NCI-H2196 treated with DMSO at 0.1 percent for 48 hours (cell line): Measurements from ENCODE around the gene DLG1.

Experiments used
- DNase-seq: peaks from one replicate; lab custom pipeline; 2025; ENCODE audit not compliant: unreplicated experiment; lab: John Stamatoyannopoulos, UW

DLG1 gene

DNA sequence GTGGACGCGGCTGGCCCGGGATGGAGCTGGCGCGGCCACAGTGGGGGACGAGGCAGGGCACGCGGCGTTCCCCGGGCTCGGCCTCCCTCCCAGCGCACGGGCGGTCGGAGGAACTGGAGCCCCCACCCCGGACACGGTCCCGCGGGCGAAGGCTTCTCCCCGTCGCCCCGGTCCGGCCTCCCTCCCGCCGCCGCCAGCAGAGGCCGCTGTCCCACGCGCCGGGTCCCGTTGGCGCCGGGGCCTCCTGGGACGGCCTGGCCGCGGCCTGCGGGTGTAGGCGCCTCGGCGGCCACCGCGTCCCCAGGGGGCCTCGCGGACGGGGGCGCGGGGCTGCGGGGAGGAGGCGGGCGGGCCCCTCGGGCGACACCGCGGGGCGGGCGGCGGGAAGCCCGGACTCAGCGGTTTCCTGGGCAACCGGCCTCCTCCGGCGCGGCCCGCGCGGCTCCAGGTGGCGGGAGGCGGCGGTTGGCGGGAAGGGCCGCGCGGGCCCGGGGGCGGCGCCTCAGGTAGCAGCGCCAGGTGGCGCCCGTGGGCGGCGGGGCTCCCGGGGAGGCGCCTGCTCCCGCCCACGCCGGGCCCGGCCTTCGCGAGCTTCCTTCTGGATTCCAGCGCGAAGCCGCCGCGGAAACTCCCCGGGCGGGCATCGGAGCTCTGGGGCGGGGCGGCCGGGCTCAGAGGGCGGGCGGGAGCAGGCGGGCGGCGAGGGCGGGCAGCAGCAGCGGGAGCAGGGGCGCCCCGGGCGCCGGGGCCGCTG is 295.5 kb downstream of the DLG1 start:
- DNase-seq, result peak; percentile 93

GRCh38 chr3:197001972-197002700 is 296.3 kb downstream of the DLG1 start:
- DNase-seq, result no peak

DNA sequence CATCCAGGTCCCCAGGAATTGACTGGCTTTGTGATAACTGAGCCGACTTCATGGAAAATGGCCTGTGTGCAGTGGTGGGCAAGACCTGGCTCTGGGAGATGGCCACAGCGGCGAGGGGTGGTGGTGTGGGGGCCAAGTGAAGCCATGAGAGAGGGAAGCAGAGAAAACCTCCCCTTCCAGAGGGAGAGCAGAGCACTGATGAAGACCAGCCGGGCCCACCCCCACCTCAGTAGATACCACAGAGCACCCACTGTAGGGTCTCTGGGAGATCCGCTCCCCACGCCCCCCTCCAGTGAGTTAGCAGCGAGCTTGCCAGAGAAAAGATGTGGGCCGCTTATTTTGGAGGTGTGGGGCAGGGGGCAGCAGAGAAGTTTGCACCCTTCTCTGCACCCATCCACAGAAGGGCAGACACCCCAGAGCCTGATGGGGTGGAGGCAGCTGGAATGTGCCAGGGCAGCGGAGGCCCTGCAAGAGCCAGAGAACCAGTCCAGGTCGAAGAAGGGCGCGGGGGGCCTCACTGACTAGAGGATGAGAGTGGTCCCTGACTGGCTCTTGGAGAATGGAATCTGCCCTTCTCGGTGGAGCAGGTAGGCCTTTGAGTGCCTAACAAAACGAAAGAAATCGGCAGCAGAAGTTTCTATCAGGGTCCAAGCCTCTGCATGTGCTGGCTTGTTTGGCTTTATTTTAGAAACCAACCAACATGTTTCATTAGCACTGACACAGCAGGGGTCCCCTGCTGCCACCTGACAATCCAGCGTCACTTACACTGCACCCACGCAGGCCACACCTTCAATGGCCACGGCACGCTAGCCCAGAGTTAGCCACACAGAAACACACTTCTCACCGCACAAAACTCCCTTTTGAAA is 297.1 kb downstream of the DLG1 start:
- no peak for DNase-seq

GRCh38 chr3:197000211-197000610 is 298.2 kb downstream of the DLG1 start:
- no peak for DNase-seq

- DNase-seq, result no peak
These were observed 299.2 kb downstream of the DLG1 start for GRCh38 chr3:196998966-196999760.

DNA sequence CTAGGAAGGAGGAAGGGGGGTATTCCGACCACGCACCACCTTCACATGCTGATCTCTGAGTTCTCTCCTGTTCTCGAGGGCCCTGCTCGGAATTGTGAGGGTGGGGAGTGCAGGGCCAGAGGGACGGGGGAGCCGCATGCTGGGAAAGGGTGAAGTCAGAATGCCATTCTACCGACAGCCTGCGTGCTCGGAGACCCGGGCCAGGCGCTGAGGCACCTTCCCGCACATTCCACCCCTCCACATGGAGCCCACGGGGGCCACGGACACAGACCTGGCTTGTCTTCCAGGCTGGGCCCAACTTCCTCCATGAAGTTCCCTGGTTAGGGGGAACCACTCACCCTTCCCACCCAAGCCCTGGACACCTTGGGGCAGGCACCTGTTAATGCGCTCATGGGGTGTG is 301.1 kb downstream of the DLG1 start:
- DNase-seq, result no peak

GRCh38 chr3:196996454-196997265 is 301.8 kb downstream of the DLG1 start:
- peak; percentile 96 for DNase-seq

DNA sequence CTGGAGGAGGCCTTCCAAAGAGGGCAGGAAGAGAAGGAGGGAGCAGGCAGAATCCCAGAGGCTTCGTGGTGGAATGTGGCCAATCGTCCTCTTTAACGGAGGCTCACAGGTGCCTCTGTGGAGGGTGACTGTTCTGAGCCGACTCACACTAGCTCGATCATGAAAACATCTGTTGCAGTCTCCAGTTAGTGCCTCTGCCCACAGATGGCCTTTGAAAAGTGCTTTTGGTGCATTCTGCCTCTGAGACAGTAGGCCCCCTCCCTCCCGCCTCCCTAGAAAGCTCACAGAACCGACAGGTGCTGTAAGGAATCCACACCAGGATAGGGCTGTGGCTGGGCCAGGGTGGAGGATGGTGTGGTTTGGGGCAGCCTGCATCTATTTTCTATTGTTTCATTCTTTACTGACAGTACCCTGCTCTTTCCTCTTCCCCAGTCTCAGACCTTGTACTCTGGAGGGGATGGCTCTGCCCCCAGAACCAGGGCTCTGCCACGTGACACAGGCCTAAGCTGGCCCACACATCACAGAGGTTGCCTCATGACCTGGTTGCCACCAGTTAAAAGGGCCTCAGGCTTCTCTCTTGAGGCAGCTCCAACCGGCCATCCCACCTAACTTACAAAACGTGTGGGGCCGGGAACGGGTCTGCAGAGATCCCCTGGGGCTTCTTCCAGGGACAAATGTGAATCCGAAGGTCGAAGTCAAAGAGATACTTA is 302.6 kb downstream of the DLG1 start:
- DNase-seq, result peak; percentile 87

DNA sequence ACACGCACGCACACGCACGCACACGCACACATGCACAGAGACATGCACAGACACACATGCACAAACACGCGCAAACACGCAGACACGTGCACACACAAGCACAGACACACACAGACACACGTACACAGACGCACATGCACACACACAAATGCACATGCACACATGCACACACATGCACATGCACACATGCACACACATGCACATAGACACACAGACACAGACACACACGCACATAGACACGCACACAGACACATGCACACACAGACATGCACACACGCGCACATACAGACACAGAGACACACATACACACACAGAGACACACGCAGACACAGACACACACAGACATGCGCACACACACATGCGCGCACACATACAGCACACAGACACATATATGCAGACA is 303.4 kb downstream of the DLG1 start:
- DNase-seq, result no peak

DNA sequence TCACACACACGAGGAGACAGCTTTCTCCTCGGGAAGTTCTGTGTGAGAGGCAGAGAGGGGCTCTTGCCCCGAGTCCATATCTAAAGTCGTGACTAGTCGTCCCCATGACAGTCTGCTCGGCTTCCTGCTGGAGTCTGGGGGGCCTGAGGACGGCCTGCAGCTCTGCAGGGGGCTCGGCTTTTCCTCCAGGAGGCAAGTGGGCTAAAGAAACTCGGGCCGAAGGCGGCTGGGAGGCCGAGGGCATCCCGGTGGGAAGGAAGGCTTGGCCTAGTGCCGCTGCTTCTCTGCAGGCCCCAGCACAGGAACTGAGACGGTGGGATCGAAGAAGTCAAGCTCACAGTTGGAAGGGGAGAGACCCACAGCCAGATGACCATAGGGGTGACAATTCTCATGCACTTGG is 304.4 kb downstream of the DLG1 start:
- no peak for DNase-seq
